GM19324 (cell line): ENCODE data around the gene ZNF292.
"Not testable (repeated sequence)": the region's sequence is repeated elsewhere in the genome, so short reads cannot be mapped to it uniquely, and the experiment has no call there.

Source experiments
- ATAC-seq: cut with Tn5 transposase; IDR thresholded peaks from one replicate; pipeline ENCODE4 v1.9.1; 2021; ENCODE audit warnings: mild to moderate bottlenecking, moderate library complexity; ENCODE audit not compliant: unreplicated experiment, low FRiP score

The ZNF292 gene

DNA sequence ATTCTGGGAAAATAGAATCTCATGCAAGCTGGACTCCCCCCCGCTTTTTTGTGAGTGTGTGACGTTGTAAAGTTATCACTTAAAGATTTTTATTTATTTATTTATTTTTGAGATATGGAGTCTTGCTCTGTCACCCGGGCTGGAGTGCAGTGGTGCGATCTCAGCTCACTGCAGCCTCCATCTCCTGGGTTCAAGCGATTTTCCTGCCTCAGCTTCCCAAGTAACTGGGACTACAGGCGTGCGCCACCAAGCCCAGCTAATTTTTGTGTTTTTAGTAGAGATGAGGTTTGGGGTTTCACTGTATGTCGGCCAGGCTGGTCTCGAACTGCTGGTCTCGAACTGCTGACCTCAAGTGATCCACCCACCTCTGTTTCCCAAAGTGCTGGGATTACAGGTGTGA lies 2.2 kb downstream of the ZNF292 start:
- ATAC-seq = not testable (repeated sequence)

DNA sequence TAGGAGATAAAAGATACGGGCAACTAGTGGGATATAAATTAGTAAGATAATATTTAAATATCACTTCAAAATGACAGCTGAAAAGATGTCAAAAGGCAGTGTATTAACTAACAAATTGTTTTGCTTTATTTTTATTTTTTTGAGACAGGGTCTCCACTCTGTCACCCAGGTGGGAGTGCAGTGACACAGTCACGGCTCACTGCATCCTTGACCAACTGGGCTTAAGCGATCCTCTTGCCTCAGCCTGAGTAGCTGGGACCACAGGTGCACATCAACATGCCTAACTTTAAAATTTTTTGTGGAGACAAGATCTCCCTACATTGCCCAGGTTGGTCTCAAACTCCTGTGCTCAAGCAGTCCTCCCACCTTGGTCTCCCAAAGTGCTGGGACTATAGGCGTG lies 5.9 kb downstream of the ZNF292 start:
- no peak for ATAC-seq

DNA sequence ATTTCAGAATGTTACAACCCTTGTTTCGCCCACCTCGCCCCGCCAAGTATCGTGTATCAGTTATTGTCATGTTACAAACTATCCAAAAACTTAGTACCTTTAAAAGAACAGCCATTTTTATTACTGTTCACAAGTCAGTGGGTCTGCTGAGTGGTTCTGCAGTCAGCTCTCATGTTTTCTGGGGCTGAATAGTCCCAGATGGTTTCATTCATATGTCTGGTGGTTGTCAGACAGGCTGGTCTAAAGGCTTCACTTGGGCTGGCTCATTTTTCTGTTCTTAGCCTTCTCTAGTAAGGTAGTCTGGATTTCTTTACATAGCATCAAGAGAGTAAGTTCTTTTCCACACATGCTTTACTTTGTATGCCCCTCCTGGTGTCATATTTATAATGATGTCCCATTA lies 8.6 kb downstream of the ZNF292 start:
- no peak for ATAC-seq

DNA sequence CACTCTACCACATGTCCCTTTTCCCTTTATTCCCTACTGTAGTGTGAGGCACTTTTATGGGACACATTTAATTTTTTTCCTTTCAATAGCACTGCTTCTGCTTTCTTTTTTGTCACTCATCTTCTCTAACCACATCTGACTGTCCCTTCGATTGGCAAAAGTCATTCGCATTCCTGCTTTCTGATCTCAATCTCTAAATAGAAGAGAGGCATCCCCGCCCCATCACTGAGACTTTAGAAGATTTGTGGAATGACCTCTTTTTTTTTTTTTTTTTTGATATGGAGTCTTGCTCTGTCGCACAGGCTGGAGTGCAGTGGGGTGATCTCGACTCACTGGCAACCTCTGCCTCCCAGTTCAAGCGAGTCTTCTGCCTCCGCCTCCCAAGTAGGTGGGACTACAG lies 9.1 kb downstream of the ZNF292 start:
- ATAC-seq = no peak

DNA sequence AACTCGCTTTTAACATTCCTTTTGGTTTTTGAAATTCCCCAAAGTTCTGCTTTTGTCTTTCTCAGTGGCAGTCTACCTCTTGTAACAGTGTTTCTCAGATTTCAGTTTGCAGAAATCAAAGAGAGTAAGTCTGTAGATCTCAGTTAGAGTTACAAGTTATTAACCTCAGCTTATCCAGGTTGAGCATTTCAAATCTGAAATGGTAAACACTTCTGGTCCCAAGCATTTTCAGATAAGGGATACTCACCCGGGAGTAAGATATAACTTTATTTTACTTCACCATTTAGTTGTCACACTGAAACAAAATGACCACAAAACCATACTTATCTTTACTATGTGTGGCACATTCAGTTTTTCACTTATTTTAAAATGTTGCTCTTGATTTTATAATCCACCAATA lies 9.8 kb downstream of the ZNF292 start:
- no peak for ATAC-seq

DNA sequence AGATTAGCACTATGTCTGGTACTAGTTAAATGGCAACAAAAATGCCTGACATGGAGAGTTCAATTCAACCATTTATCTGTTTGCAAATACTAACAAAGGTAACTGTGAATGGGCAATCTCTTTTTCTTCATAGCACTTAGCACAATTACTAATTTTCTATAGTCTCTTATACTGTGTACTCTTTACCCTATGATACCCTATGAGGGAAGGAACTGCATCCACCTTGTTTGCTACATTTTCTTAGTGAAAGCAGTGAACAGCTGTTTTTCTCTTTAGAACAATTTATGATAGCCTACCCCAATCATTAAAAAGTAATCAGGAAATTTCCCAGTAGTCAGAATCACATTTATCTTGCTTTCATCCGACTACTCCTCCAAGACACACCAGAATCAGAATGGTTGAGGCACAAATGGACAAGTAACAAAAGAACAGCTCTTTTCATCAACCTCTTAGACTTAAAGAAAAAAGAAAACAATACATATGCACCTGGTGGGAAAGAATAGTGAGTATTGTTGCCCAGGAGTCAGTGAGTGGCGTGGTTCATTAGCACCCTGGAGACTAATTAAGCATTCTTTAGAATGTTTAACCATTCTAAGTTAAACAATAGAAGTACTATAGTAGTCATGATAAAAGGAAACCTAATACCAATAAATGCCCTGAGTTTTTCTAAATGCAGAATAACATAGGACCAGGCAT lies 16.7 kb downstream of the ZNF292 start:
- no peak for ATAC-seq

DNA sequence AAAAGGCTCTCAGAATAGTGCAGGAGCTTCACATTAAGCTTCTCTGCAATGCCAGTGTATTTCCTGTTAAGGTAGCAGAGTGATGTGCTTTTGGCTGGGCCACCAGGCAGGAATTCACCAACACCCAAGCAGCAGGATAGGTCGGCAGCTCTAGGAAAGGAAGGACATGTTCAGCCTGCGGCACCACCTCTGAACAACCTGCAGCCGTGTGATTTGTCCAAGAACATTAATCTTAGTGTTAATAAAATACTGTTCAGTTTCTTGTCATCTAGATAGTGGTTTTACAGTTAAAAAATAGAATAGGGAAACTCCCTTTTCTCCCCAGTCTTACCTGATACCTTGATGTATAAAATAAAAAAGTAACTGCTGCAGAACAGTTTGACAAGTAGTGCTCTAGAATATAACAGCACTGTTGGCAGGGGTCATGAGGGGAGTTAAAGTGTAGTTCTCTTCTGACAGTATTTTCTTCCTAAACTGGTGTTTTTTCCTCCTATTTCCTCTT lies 18.8 kb downstream of the ZNF292 start:
- ATAC-seq = no peak

DNA sequence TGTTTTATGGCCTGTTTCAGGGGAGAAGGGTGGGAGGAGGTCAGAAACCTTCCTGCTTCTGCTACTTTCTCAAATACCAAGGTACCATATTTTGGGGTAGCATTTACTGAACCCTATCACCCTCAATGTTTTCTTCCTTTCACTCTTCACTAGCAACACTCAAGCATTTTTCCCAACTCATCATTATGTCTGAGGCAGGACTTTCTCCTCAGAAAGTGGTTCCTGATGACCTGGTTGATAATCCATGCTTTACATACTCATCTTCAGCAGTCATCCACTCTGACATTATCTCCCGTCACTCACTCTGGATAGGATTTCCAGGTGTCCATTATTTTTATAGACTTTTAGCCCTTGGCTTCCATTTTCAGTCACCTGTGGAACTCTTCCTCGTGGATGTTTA lies 21.1 kb downstream of the ZNF292 start:
- no peak for ATAC-seq

DNA sequence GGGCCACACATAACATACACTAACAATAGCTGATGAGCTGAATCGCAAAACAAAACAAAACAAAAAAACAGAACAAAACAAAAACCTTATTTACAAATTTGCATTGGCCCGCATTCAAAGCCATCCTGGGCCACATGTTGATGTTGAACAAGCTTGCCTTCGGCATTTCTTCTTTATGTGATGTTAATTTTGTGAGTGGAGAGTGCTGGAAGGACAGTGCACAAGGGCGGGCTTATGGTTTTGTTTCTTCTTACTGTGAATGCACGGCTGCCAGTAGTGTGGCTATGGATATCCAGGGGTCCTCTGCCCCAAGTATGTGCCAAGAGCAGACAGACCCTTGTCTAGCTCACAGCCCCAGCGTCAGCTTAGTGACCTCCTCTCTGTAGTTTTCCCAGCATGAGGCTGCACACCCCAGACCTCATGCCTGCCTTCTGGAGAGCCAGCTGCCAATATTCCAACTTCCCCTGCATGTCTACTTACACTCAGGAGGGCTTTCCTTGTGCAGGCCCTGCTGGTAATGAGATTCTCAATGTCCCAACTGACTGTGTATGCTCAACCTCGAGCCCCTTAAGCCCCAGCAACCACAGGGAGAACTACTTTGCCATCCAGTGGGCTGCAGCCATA lies 24.9 kb downstream of the ZNF292 start:
- no peak for ATAC-seq

DNA sequence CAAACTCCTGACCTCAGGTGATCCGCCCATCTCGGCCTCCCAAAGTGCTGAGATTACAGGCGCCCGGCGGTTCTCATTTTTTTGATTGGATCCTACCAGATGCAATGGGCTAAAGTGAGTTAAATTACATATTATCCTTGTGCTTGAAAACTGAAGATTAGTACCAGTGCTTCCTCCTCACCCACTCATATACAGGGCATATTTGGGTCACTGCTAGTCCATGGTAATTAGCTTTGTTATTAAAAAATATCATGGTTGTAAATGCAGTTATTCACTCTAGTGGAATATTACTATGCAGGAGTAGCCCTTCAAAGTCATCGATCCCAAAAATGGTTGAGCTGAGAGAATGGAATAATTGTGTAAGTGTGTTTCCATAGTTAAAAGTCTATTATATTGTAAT lies 26.5 kb downstream of the ZNF292 start:
- no peak for ATAC-seq

DNA sequence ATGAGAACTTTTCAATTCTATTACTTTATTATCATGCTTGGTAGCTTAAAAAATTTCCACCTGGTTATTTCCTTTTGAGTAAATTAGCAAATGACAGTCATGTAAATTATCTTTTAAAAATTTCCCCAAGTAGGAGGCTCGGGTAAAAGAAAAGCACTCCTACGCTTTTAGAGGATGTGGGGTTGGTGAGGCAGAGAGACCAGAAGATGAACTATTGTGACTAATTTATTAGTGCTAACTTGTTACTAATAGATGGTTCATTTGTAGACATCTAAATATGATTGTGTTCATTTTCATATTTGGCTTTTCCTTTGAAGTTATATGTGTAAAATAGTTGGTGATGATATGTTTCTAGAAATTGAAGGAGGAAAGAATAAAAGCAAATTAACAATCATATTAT lies 27.0 kb downstream of the ZNF292 start:
- peak; percentile 51 for ATAC-seq

DNA sequence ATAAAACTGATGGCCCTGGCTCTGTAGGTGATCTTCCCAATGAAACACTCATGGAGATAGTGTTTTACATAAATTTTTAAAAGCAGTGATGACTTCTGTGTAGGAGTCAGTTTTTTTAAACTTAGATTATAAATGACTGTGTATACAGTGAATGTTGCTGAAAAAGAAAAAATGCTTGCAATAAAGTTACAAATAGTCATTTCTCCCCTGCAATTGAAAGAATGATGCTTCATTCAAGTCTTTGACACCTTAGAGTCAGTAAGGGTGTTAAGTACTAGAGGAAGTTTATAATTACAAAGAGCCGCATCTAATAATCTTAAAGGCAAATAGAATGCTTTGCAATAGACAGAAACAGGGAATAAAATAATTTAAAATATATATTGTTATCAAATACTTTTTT lies 27.6 kb downstream of the ZNF292 start:
- no peak for ATAC-seq

DNA sequence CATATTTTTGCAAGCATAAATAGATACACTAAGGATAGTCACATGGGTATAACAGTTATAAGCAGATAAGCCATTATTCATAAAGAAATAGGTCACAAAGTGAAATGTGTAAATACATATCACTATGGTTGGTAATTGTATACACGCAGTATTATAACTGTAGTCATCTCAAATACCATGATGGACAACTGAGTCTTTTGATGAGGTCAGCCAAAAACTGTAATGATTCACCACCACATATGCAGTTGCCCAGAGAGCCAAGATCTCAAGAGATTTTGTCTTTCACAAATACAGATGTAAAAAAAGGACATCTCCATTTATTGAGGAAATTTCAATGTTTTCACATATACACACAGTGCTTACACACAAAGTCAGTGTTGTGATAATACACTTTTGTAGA lies 28.3 kb downstream of the ZNF292 start:
- ATAC-seq = no peak

DNA sequence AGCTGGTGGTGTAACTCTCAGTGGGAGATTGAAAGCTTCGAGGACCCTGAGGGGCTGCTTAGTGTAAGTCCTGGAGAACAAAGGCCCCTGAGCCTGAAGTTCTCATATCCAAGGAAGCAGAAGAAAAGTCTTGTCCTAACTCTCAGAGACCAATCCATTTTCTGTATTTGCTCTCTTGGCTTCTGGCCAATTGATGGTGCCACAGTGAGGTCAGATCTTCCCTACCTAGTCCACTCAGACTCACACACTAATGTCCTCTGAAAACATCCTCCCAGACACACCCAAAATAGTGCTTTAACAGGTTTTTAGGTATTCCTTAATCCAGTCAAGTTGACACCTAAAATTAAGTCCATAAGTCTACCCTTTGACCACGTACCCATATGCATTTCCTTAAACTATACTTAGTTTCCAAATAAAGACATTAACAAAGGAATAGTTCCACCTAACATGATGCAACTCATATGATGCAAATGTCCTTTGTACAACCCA lies 29.4 kb downstream of the ZNF292 start:
- no peak for ATAC-seq

DNA sequence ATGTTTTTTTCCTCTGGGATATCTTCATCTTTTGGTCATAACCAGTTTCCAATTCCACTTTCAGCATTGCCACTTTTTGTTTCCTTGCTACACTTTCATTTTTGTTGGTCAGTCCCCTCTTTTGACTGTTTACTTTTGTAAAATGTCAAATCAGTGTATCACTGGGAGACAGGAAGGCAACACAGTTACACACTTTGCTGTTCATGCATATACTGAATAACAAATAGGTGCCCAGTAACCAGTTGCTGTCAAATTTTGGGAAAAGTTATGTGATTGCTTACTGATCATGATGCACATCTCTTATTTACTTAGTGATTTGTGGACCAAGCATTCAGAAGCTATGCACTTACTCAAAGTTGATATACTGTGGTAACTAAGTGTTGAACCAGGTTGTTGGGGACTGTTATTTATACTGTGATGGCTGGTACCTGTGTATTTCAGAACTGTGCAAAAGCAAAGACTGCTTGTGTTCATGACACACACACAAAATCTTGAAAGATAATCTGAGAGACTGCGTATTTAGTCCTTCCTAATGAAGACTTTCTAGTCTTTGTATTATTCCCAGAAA lies 41.0 kb downstream of the ZNF292 start:
- ATAC-seq = no peak

DNA sequence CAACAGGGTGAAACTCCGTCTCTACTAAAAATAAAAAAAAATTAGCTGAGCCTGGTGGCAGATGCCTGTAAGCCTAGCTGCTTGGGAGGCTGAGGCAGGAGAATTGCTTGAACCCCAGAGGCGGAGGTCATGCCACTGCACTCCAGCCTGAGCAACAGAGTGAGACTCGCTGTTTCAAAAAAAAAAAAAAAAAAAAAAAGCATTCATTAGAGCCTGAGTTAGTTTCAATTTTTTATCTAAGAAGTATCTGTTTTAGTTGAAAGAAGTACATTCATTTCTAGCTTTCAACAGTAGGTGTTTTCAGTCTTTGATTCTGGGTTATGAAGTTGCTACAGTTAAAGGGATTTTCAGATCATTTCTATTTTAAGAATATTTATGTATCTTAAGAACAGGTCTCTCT lies 42.2 kb downstream of the ZNF292 start:
- ATAC-seq = no peak

DNA sequence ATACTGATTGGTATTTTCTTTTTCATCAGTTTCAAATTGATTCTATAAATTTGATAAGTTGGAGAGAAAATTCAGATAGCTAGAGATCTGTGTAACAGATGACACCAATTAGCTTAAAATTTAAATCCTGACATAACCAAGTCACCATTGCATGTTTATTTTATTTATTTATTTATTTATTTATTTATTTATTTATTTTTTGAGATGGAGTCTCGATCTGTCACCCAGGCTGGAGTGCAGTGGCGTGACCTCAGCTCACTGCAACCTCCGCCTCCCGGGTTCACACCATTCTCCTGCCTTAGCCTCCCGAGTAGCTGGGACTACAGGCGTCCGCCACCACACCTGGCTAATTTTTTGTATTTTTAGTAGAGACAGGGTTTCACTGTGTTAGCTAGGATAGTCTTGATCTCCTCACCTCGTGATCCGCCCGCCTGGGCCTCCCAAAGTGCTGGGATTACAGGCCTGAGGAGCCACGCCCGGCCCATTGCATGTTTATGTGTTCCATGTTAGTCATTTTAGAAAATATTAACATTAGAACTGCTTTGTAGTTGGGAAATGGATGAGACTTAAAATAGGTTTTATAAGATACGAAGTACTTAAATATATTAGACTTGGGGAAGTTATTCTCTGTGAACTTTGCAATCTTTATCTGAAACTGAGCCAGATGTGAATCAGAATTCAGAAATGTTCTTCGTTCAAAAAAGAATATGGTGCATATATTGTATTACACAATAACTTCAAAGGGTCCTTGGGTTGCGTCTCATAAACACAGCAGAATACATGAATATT lies 42.9 kb downstream of the ZNF292 start:
- not testable (repeated sequence) for ATAC-seq

DNA sequence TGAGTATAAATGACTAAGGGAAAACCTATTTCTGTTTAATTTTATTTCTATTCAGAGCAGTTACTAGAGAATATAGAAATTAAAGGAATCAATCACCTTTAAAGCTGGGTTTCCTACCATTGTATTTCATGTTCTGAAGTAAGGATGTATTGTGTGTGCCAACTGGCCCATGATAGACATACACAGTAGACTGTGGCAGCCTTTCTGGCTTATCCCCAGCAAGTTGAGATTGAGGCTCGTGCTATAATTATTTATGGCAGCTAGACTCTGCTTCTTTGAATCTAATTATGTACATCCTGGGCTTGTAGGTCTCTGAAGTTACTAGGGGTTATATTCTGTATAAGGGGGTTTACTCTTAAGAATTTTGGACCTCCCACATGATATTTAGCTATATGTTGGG lies 44.4 kb downstream of the ZNF292 start:
- no peak for ATAC-seq

DNA sequence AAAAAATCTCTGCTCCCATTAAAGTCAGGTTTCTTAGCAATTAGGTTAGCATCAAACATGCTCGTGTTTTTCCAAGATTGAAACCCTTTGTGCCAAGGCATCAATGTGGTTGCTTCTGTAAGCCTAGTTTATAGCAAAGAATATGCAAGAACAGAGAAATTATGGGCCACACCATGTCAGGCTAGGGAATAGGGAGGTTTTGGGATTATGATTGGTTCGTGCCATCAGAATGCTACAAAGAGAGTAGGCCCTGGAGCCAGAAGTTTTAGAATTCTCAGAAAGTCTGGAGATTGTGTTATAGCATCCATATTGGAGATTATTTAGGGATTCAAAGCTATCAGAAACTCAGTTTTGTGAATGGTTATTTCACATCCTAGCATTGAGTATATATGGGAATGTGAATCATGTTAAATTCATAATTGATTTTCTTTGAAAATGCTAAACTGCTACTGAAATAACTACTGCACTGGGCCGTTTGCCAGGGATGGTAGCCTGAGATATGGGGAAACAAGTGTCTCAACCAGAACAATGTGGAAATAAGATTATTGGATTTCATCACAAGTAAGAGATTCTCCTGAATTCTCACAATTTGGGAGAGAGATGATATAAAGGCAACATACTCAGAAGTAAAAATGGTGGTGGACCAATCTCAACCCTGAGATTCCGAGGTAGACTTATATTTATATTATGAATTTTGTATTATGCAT lies 45.3 kb downstream of the ZNF292 start:
- ATAC-seq = no peak

DNA sequence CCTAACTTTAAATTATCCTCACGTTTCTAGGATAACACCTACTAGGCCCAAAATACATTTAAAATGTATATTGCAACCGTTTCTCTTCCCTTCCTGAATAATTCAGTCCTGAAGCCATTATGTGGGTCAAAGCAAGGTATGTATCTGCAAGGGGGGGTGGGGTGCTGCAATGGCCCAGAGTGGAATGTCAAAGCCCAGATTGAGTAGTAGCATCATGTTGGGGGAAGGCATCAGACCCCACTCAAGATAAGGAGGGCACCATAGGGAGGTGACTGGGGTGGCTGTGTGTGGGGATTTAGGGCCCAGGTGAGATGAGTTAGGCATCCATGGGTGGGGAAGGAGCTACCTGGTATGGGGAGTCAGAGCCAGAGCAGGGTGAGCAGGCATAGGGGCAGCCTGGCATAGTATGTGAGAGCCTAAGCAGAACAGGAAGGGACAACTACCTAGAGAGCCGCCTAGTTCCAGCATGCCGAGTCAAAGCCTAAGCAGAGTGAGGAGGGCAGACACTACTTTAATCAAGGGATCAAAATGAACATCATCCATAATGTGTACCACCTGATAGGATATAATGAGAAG lies 48.2 kb downstream of the ZNF292 start:
- ATAC-seq = no peak
